NCI-H2196 (cell line): Measurements from ENCODE around the gene CRYGS.
"Not testable (repeated sequence)": the region's sequence is repeated elsewhere in the genome, so short reads cannot be mapped to it uniquely, and the experiment has no call there.

Experiments used
- DNase-seq: peaks from one replicate; lab custom pipeline; 2025; ENCODE audit not compliant: unreplicated experiment; lab: John Stamatoyannopoulos, UW

The CRYGS gene

DNA sequence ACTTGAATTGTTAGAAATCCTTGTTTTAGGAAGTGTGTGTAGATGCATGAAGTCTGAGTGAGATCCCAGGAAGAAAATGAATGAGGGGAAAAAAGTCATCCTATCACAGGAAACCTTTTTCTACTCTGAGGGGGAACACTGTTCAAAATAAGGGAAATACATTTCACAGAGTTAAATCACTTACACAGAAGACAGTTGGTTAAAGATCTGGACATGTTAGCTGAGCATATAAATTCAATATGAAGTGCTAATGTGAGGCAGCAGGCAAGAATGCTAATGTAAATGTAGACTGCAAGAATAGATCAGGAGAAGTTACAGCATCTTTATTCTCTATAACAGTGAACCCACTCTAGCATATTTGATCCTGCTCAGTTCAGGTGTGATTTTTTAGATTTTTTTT lies 20.4 kb upstream of the CRYGS start:
- no peak for DNase-seq

DNA sequence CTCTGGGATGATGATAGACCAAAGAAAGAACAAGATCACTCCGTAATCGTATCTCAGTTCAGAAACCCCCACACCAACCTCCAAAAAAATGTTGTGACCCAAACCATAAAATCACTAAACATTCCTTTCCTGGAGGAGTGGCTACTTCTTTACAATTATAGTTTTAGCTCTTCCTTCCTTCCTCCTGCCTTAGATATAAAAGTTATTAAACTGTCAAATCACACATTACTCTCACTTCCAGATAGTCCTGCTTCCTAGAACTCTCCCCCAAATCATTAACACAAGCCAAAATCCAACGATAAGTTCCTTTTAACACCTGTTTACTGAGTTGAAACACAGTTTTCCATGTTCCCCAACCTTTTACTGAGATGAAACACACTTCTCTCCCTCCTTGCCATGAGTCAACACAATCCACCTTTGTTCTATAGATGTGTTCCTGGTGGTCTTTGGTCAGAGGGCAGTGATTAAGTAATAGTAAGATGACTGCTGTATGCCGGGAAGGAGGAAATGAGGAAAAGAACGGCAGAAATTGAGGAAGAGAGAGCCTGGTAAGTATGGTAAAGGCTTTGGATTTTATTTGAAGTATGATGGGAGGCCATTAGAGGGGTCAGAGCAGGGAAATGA lies 8.3 kb upstream of the CRYGS start:
- no peak for DNase-seq

DNA sequence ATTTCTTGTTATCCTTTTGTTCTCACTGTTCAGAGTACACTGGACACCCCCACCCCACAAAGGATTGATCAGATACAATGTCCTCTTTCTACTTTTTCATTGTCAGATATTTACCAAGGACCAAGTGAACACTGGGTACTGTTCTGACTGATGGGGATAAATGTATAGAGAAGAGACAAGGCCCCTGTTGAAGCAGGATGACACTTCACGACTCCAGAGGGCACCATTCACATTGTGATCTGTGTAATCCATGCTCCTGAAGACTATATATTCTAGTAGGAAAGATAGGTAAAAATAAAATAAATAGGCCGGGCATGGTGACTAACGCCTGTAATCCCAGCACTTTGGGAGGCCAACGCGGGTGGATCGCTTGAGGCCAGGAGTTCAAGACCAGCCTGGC lies 7.2 kb upstream of the CRYGS start:
- no peak for DNase-seq

DNA sequence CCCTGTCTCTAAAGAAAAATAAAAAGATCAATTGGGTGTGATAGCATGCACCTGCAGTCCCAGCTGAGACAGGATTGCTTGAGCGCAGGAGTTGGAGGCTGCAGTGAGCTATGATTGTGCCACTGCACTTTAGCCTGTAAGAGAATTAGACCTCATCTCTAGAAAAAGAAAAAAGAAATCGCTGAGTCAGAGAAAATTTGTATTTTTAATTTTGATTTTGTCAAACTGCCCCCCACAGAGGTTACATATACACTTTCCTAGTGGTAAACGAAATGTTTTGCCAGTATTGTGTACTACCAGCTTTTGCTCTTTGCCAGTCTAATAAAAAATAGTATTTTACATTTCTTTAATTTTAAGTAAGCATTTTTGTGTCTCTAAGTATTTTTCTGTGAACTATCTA lies 5.3 kb upstream of the CRYGS start:
- no peak for DNase-seq

DNA sequence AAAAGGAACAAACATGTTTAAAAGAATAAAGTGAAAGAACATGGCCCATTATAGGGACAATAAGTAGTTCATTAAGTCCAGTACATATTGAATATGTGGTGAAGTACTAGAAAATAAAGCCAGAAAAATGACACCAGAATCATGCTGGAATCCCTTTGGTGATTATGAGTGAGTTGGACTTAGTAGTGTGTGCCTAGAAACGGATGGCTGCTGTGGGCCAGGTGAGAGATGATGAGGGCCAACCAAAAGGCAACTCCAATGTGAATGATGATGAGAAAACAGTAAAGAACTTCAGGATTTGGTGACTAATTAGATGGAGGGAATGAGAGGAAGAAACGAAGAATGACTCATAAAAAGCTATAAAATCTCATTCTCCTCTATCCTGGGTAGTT lies 3.3 kb downstream of the CRYGS start:
- DNase-seq = no peak

DNA sequence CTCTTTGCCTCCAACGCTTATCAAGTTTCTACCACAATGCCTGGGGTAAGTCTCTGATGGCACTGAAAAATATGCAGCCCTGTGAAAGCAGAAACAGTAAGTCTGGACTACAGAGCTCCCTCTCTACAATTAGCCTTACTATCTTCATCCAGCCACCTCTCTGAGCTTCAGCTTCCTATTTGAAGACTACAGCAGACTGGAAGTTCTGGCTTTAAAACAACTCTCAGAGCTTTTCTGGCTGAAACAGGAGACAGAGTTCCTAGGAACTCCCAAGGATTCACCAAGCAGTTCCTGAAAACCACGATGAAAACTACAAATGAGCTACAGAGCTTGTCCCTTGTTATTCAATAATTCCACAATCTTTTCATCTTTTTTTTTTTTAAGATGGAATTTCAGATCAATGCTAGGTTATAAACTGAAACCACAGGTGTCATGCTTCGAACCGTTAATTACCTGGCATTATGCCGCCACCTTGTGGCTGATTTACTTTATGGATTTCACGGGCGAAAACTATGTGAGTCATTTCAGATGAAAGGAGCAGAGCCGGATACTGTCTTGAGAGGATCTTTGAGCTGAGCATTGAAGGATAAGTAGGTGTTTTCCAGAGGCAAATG lies 3.9 kb downstream of the CRYGS start:
- peak; percentile 97 for DNase-seq

DNA sequence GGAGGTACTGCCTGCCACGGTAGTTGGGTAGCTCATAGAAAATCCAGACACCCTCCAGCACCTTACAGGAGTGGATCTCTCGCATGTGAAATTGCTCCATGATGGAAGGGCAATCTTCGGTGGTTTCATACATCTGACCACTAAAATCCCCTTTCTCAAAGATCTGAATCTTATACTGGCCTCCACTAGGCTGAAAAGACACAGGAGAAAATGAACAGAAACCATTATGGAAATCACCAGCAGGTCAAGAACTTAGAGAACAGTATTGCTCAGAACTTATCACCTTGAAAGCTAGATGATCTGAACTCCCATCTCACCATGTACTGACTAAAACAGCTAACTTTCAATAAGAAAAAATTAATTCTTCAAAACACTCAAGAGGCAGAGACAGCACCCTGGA lies 5.4 kb downstream of the CRYGS start:
- DNase-seq = no peak

DNA sequence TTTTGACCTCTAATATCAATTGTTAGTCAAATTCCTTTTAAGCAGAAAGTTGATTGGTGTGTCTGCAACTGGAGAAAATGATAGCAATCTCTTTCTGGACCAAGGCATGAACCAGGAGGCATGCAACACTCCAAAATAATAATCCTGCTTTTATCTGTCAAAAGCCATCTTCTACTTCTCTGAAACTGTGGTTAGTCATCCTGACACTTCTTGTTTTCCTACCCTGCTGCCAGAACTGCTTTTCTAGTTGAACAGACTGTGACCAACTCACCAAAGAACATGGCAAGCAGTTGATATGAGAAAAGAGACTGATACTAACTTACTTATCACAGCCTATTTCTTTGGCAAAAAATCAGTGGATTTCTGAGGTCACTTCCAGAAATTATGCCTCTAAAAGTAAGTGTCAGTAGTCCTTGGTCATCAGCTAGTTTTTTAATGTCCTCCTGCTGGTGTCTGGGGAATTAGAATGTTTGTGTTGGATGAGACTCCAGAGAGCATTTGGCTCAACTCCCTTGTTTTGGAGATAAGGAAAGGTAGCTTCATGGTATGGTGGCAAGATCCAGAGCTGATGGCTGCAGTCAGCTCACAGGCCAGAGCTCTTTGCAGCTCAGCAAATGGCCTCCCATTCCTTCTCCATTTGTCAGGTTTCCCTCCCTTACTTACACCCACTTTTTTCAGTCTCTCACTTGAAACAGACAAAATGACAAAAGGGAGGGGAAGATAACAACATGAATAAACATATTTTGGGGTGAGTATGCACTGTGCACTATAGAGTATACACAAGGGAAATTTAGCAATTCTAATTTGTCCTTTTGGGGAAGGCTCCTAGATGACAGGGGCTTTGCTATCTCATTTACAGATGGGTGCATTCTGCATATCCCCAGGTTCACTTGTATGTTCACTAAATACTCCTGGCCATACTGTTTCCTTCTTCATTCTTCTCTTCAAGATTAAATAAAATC lies 7.0 kb downstream of the CRYGS start:
- DNase-seq = no peak

DNA sequence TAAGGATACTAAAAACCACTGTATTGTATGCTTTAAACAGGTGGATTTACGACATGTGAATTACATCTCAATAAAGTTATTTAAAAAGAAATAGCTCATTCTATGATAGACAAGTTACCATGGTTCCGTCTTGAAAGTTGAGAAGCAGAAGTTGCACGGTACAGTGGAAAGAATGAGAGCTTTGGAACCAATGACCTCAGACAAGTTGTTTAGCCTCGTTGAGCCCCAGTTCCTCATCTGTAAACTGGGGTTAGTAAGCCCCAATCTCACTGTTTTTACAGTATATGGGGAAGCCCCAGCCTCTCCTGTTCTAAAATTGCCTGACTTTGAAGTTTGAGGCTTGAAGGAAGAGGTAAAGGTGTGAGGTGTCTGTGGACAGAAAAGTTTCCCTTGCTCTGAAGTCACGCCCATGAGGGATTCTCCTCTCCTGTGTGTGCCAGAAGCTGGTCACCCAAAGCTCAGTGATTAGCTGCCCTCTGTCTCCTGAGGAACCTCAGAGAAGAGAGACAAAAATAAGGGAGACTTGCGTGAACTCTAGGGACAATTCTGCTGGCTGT lies 10.0 kb downstream of the CRYGS start:
- DNase-seq = no peak

DNA sequence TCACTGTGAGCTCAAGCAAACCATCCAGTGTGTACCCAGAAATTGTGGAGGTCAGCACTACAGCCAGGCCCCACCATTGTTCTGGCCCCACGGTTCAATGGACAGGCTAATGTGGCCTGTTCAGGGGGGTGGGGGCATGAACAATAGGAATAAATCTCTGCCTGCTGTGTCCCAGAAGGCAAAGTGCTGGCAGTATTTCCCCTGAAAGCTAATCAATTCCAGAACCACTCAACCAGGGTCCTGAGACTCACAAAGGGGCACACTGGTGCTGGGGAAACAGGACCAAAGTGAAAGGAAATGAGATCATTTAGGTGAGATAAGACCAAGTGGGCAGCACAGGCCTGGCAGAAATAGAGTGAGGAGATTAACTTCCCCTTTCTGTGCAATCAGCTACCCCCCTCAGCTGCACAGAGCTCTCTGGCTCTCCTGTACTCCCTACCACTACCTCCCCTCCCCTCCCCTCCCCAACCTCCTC lies 11.5 kb downstream of the CRYGS start:
- DNase-seq = no peak

DNA sequence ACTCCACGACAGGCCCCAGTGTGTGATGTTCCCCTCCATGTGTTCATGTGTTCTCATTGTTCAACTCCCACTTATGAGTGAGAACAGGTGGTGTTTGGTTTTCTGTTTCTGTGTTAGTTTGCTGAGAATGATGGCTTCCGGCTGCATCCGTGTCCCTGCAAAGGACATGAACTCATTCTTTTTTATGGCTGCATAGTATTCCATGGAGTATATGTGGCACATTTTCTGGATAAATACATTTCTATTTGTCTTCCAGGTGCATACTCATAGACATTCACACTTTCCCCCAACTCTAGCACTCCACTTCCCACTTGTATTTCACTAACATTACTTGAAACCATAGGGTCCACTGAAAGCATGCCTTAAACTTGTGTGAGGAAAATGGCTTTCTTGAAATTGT lies 12.5 kb downstream of the CRYGS start:
- DNase-seq = not testable (repeated sequence)

DNA sequence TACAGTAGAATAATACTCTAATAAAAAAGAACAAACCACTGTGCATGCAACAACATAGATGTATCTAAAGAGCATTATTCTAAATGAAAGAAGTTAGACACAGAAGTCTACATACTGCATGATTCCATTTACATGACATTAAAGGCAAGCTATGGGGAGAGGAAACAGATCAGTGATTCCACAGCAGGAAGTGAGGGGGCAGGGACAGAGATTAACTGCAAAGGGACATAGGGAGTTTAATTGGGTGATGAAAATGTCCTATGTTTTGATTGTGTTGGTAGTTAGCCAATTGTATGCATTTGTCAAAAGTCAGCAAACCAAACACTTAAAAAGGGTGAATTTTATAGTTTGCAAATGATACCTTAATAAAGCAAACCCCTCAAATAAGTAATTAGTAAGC lies 13.8 kb downstream of the CRYGS start:
- no peak for DNase-seq

DNA sequence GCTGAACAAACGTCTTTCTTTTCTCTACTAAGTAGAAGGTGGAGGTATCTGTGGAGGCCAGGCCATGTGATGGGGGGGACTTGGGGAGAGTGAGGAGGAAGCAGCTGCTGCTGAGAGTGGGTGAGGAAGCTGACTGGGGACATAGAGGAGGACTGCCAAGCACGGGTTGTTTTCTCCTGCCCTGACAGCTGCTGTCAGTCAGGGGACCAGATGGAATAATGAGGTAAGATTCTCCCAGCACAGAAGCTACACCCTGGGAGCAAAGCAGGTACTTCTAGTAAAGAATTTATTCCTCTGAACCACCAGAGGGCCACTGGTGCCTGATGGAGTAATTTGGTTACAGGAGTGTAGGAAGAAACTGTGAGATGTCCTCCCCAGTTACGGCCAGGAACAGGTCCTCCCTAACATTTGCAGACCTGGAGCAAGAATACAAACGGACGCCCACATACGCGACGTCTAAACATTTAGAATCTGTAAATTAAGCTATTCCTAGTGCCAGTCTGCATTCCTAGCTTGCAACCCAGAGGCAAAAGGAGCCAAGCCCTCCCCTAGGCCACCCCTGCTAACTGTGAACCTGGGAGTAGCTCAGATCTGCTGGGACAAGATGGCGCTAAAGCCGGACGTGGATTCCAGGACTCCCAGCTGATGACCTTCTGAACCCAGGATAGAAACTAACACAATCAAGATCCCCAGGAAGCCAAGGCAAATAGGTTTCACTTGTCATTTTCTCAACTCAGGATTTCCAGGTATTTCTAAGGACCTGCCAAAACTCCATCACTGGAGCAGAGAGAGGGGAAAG lies 14.8 kb downstream of the CRYGS start:
- no peak for DNase-seq

DNA sequence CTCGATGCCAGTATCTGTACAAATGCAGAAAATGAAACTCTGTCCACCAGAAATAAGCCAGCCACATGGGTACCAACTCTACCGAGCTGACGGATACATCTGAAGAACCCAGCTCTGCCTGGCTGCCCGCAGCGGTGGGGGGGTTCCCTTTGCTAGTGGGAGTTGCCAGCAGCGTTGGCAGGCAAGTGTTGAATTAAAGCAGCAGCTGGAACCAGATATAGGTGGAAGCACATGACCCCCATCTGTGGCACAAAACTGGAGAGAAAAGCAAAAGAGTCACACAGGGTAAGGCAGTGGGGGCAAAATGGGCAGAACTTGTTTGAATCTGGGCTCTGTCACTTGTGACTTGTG lies 17.9 kb downstream of the CRYGS start:
- no peak for DNase-seq

DNA sequence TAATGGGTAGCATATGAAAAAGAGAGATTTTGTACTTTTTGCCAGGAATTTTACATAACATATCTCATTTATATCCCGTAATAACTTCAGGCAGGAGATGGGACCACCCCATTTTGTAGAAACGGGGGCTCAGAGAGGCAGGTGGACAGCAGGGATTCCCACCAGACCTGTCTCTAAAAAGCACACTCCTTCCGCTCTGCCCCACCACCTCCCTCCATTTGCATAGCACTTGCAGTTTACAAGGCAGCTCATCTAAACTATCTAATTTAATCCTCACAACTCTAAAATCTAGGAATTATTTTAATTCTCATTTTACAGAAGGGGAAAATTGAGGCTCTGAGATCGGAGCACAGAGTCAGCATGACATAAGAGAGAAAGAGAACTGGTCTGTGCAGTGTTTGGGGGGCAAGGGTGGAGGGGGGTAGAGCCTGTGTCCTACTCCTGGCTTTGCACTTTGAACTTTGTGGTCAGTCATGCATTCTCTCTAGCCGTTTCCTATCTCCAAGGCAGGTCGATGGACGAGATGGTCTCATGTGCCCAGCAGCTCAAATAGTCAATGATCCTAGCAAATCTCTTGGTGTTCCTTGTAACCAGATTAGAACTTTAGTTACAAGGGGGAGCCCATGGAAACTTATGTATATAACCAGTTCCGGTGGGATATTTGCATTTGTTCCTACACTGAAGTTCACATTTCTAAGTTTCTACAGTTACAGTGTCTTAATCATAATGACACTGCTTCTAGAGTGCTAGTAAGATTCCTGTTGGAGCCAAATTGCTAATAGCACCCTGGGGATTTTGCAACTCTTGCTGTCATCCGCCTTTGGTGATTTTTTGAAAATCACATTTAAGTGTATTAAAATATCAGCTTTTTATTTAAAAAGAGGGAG lies 18.6 kb downstream of the CRYGS start:
- DNase-seq = no peak

DNA sequence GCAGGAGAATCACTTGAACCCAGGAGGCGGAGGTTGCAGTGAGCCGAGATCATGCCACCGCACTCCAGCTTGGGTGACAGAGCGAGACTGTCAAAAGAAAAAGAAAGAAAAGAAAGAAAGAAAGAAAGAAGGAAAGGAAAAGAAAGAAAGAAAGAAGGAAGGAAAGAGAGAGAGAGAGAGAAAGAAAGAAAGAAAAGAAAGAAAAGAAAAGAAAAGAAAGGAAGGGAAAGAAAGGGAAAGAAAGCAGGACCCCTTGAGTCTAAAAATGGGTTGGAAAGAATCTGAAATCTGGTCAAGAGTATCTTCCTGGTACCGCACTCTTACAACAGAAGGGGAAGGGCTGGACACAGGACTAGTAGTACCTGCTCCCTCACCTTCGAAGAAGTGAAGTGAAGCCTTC lies 19.6 kb downstream of the CRYGS start:
- no peak for DNase-seq

DNA sequence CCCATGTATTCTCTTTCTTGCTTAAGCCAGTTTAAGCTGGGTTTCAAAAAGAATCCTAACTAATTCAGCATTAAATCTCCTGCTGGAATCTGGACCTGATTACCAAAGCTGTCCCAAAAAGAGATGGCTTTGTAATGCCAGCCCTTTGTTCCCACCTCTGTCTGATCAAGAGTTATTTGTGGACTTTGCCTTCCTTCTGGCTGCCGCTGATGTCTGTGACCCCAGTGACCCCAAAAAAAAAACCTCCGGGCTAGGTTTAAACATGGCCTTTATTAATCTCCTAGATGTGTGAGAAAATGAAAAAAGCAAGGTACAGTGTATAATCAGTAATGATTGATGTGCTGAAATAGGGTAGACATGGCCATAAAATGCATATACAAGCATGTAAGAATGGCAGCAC lies 20.7 kb downstream of the CRYGS start:
- DNase-seq = no peak

DNA sequence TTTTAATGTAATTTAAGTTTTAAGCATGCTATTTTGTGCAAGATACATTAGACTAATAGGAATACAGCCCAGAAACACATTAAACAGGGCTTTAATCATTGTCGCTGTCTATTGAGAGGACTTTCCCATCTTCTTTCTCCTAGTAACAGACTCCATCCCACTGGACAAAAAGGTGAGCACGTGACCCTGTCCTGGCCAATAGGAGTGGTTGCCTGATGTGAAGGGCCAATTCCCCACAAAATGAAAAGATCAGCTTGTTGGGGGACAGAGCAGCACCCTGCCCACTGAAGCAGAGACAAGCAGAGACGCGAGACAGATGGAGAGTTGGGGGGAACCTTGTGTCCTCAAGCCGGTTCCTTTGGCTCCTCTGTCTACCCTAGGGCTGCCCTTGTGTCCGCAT lies 21.2 kb downstream of the CRYGS start:
- DNase-seq = no peak

DNA sequence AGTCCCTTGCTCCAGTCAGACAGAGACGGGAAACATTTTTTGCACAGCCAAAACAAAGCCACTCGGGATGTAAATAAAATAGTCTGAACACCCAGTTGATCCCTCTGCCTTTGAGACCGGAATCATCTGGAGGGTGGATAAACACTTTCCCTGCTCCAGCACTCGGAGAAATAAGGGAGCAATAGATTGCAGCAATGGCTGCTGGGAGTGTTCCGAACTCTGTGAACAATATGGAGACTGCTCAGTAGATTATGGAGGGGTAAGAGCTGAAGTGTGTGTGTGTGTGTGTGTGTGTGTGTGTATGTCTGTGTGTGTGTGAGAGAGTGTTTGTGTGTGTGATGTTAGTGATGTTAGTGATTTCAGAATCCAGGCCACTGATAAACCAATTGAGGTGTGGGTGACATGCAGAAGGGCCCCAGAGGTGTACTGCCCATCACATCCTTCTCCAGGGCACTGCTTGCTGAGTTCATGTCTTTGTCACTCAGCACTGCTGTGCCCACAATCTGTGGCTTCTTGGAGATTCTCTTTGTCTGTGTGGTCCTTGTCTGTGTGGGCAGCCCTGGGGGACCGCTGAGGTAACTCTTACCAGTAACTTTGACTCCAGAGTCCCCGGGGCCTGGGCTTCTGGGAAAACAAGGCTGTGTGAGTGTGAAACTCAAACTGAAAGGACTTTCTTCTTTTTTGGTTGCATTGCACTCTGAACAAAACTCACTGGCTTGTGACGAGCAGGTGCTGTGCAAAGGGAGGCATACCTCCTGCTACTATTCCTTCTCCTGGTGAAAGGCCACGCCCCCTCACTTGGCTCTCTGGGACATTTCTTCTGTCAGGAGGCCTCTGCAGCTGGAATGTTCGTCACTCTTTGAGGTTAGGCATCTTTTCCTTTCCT lies 23.0 kb downstream of the CRYGS start:
- no peak for DNase-seq
